A673 (cell line): Measurements from ENCODE around the gene PRRC2B. TPM values are rescaled to one million over a fixed set of nuclear protein-coding genes. Genes with fewer than 3 reads are reported as not detected.

Source experiments
- BruUV-seq: library from RNA; stranded (reverse); fragments of 400-500 nt; replicated peaks from 2 replicates; lab custom pipeline; 2021; lab: Mats Ljungman, UMichigan
- CTCF ChIA-PET: fragments of 300-600 bp; sonication (Branson Sonifier 250); formaldehyde crosslinking; loops from one replicate; lab custom pipeline; 2022; ENCODE audit warnings: antibody characterized with exemption; lab: Charles Lee
- POLR2A ChIA-PET: fragments of 300-600 bp; sonication (Branson Sonifier 250); formaldehyde crosslinking; loops from one replicate; lab custom pipeline; 2022; ENCODE audit warnings: antibody characterized with exemption; ENCODE audit not compliant: low non-redundant PET; lab: Charles Lee
- DNase-seq: peaks from one replicate; pipeline ENCODE4 v3.0.0-alpha.2; 2015; ENCODE audit warnings: low spot score
- H3K27ac ChIP-seq: fragments of 200-600 bp; sonication (generic); 2 replicates; pipeline ENCODE4 v1.5.1; 2016; ENCODE audit warnings: mixed run types, low read depth, mild to moderate bottlenecking, mixed read lengths, antibody characterized with exemption, low read length; ENCODE audit not compliant: poor library complexity, severe bottlenecking
- H3K27me3 ChIP-seq: fragments of 200-600 bp; sonication (generic); replicated peaks from 2 replicates; pipeline ENCODE4 v1.6.1; 2017; ENCODE audit warnings: mixed run types, low read depth, mild to moderate bottlenecking, mixed read lengths, antibody characterized with exemption, low read length; ENCODE audit not compliant: insufficient read depth, poor library complexity
- H3K36me3 ChIP-seq: fragments of 200-600 bp; sonication (generic); 2 replicates; pipeline ENCODE4 v1.6.1; 2016; ENCODE audit warnings: mixed run types, mild to moderate bottlenecking, mixed read lengths, antibody characterized with exemption, low read length; ENCODE audit not compliant: insufficient read depth, poor library complexity, severe bottlenecking
- H3K4me1 ChIP-seq: fragments of 200-600 bp; sonication (generic); 2 replicates; pipeline ENCODE4 v1.6.1; 2017; ENCODE audit warnings: mixed run types, mild to moderate bottlenecking, mixed read lengths, antibody characterized with exemption, low read length; ENCODE audit not compliant: insufficient read depth, poor library complexity, severe bottlenecking
- H3K4me3 ChIP-seq: fragments of 200-600 bp; sonication (generic); 2 replicates; pipeline ENCODE4 v1.5.1; 2016; ENCODE audit warnings: low read depth, mixed run types, mild to moderate bottlenecking, mixed read lengths, low read length; ENCODE audit not compliant: poor library complexity, severe bottlenecking
- H3K9me3 ChIP-seq: fragments of 200-600 bp; sonication (generic); 2 replicates; pipeline ENCODE4 v1.6.1; 2016; ENCODE audit warnings: mixed run types, low read depth, mild to moderate bottlenecking, mixed read lengths, antibody characterized with exemption, low read length; ENCODE audit not compliant: poor library complexity, severe bottlenecking
- CTCF ChIP-seq: fragments of 300-800, 200-600 bp; sonication (generic); conservative IDR thresholded peaks from 2 replicates; pipeline ENCODE4 v1.5.1; 2017; ENCODE audit warnings: low read depth, mild to moderate bottlenecking, antibody characterized with exemption, low read length, moderate library complexity, mixed read lengths
- EZH2 ChIP-seq: fragments of 200-600 bp; sonication (generic); IDR thresholded peaks from 2 replicates; pipeline ENCODE4 v1.6.1; 2017; ENCODE audit warnings: borderline replicate concordance, low read depth, mild to moderate bottlenecking, mixed read lengths, antibody characterized with exemption, low read length; ENCODE audit not compliant: poor library complexity, severe bottlenecking
- intact Hi-C: fragments of 100-400 bp; cut with micrococcal nuclease; formaldehyde crosslinking; loops from one replicate; pipeline ENCODE4 v1.10.0; 2022; ENCODE audit not compliant: unreplicated experiment
- total RNA-seq: library from RNA; stranded (reverse); gene quantifications from 2 replicates; pipeline ENCODE4 v1.2.3, GENCODE V29; 2021

PRRC2B gene
- total RNA-seq, 1 experiment from 2014 or later = 317 TPM

- no TSS peak for BruUV-seq
- Histone ChIP-seq H3K4me1 (peaks cover 46% of the 10 kb centered on the region), H3K9me3 (no peaks in the 10 kb centered on the region), H3K4me3 (no peak overlapping the region), H3K27me3 (no peaks in the 10 kb centered on the region), H3K27ac (no peak overlapping the region), H3K36me3 (peaks cover 8% of the 10 kb centered on the region)
- POLR2A ChIA-PET = interaction anchor here (0.6 kb wide), 1 partner anchor 282 kb away, joined by 3 read pairs; no protein-coding TSS in a partner anchor
- CTCF ChIA-PET = no interaction called here
- intact Hi-C loops = no loop called here
- TF ChIP-seq CTCF (no peak), EZH2 (no peak)
- no peak for DNase-seq
These were observed 6.1 kb downstream of the PRRC2B start for GRCh38 chr9:131399972-131400371.

- ChIA-PET POLR2A (interaction anchor here (0.6 kb wide), 1 partner anchor 8 kb away, joined by 3 read pairs; no protein-coding TSS in a partner anchor), CTCF (no interaction called here)
- no peaks in the 10 kb centered on the region for H3K27me3 ChIP-seq
- BruUV-seq = no TSS peak
- intact Hi-C loops = no loop called here
- no peak for DNase-seq
- H3K9me3 ChIP-seq = no peaks in the 10 kb centered on the region
- peaks cover 8% of the 10 kb centered on the region for H3K36me3 ChIP-seq
- H3K4me1 ChIP-seq = peaks cover 49% of the 10 kb centered on the region
- TF ChIP-seq EZH2 (no peak), CTCF (no peak)
- H3K27ac ChIP-seq = no peak overlapping the region
- H3K4me3 ChIP-seq = no peak overlapping the region
These were observed 6.7 kb downstream of the PRRC2B start for GRCh38 chr9:131400627-131401026.

GRCh38 chr9:131402073-131402472 lies 8.2 kb downstream of the PRRC2B start:
- CTCF ChIA-PET = no interaction called here
- Histone ChIP-seq H3K4me3 (no peak overlapping the region), H3K36me3 (peaks cover 8% of the 10 kb centered on the region), H3K9me3 (no peaks in the 10 kb centered on the region), H3K4me1 (peaks cover 50% of the 10 kb centered on the region), H3K27ac (no peak overlapping the region), H3K27me3 (no peaks in the 10 kb centered on the region)
- POLR2A ChIA-PET = interaction anchor here (0.5 kb wide), 1 partner anchor 61 kb away, joined by 7 read pairs; no protein-coding TSS in a partner anchor
- no peak for TF ChIP-seq EZH2
- 0 out of 2 replicates have a peak, but pooled peaks have one; percentile 10 for TF ChIP-seq CTCF
- intact Hi-C loops = no loop called here
- no TSS peak for BruUV-seq
- no peak for DNase-seq
